A549 (cell line): ENCODE measurements around the gene PRKCE. TPM values are rescaled to one million over a fixed set of nuclear protein-coding genes. Genes with fewer than 3 reads are reported as not detected.

Source experiments
- ATAC-seq, 2 experiments: fragments of 200-7000 bp in 1 of 2; fragments of >200 bp in 1 of 2; cut with Nextera tagmentation in 1 of 2; cut with Tn5 transposase in 1 of 2; 3 replicates each; pipeline versions ENCODE4 v1.8.0 to v1.9.1; 2018 to 2020; ENCODE audit warnings: mild to moderate bottlenecking in 1 of 2, moderate library complexity in 1 of 2
- CTCF ChIA-PET: fragments of 300-600 bp; sonication (Branson Sonifier 250); formaldehyde crosslinking; extraction: SDS; loops from one replicate; lab custom pipeline; 2021; ENCODE audit warnings: antibody characterized with exemption, inconsistent platforms; lab: Yijun Ruan, JAX
- POLR2A ChIA-PET: fragments of 350-600 bp; formaldehyde crosslinking; extraction: SDS; loops from one replicate; lab custom pipeline; 2021; ENCODE audit warnings: antibody characterized with exemption, inconsistent platforms; lab: Yijun Ruan, JAX
- DNase-seq, 2 experiments: peaks; one replicate each; pipeline versions ENCODE4 v3.0.0 to v3.0.0-alpha.2; 2011 to 2016; ENCODE audit warnings: low read depth in 1 of 2, low spot score in 1 of 2
- FAIRE-seq: peaks from 2 replicates; lab custom pipeline; 2011; peaks lifted over from hg19 to GRCh38; lab: Jason Lieb, UNC
- H3K27ac ChIP-seq, 2 experiments: fragments of >200 bp; sonication (Bioruptor Twin); formaldehyde crosslinking; 3 replicates each; pipeline ENCODE4 v1.5.1; 2016 to 2017
- H3K4me1 ChIP-seq: fragments of >200 bp; sonication (Bioruptor Twin); formaldehyde crosslinking; 3 replicates; pipeline ENCODE4 v1.6.1; 2016
- H3K4me2 ChIP-seq: fragments of >200 bp; sonication (Bioruptor Twin); formaldehyde crosslinking; 3 replicates; pipeline ENCODE4 v1.6.1; 2016
- H3K4me3 ChIP-seq: fragments of >200 bp; sonication (Bioruptor Twin); formaldehyde crosslinking; 3 replicates; pipeline ENCODE4 v1.5.1; 2016
- H3K9me3 ChIP-seq: fragments of >200 bp; sonication (Bioruptor Twin); formaldehyde crosslinking; 3 replicates; pipeline ENCODE4 v1.6.1; 2016
- CEBPB ChIP-seq, 2 experiments: fragments of >200 bp in 1 of 2; sonication (Bioruptor Twin) in 1 of 2; formaldehyde crosslinking in 1 of 2; IDR thresholded peaks; 2 replicates each; pipeline ENCODE4 v1.6.1; 2012 to 2016
- CHD4 ChIP-seq: fragments of 200-600 bp; sonication (generic); IDR thresholded peaks from 2 replicates; pipeline ENCODE4 v1.6.1; 2016; ENCODE audit warnings: antibody characterized with exemption, mild to moderate bottlenecking, borderline replicate concordance
- CTCF ChIP-seq: fragments of >200 bp; sonication (Bioruptor Twin); formaldehyde crosslinking; IDR thresholded peaks from 3 replicates; pipeline ENCODE4 v1.5.1; 2016
- E2F6 ChIP-seq: IDR thresholded peaks from 2 replicates; pipeline ENCODE4 v1.6.1; 2012; ENCODE audit warnings: low read depth, borderline replicate concordance
- EP300 ChIP-seq, 2 experiments: fragments of >200 bp; sonication (Bioruptor Twin); formaldehyde crosslinking; IDR thresholded peaks; 2 replicates in 1 of 2; 3 replicates in 1 of 2; pipeline ENCODE4 v1.6.1; 2016 to 2017
- GATA3 ChIP-seq: IDR thresholded peaks from 2 replicates; pipeline ENCODE4 v1.6.1; 2012; ENCODE audit warnings: borderline replicate concordance
- HMGXB4 ChIP-seq: fragments of 250-450 bp; sonication (Bioruptor Pico); IDR thresholded peaks from 2 replicates; pipeline ENCODE4 v1.5.0; 2021; ENCODE audit warnings: mild to moderate bottlenecking, moderate library complexity, borderline replicate concordance
- HOXB13 ChIP-seq: fragments of 250-450 bp; sonication (Bioruptor Pico); IDR thresholded peaks from 2 replicates; pipeline ENCODE4 v1.5.0; 2020; ENCODE audit warnings: low read depth, mild to moderate bottlenecking, moderate library complexity
- HOXB5 ChIP-seq: fragments of 250-450 bp; sonication (Bioruptor Pico); IDR thresholded peaks from 2 replicates; pipeline ENCODE4 v1.5.0; 2020; ENCODE audit warnings: mild to moderate bottlenecking, moderate library complexity
- MAFK ChIP-seq: fragments of 450-650 bp; IDR thresholded peaks from 2 replicates; pipeline ENCODE4 v1.6.1; 2014; ENCODE audit not compliant: partially characterized antibody
- MAZ ChIP-seq: fragments of 150-350 bp; IDR thresholded peaks from 2 replicates; pipeline ENCODE4 v1.6.1; 2014; ENCODE audit warnings: antibody characterized with exemption, low read depth, low read length, borderline replicate concordance
- NPAS2 ChIP-seq: fragments of 250-450 bp; sonication (Bioruptor Pico); IDR thresholded peaks from 2 replicates; pipeline ENCODE4 v1.8.0; 2022; ENCODE audit warnings: mild to moderate bottlenecking, moderate library complexity, borderline replicate concordance
- NR3C1 ChIP-seq: fragments of >200 bp; sonication (Bioruptor Twin); formaldehyde crosslinking; IDR thresholded peaks from 3 replicates; pipeline ENCODE4 v1.6.1; 2017
- POLR2A ChIP-seq: IDR thresholded peaks from 2 replicates; pipeline ENCODE4 v1.6.1; 2012; ENCODE audit warnings: mild to moderate bottlenecking, low read length
- POLR2AphosphoS2 ChIP-seq: conservative IDR thresholded peaks from 2 replicates; pipeline ENCODE4 v1.6.1; 2012; ENCODE audit warnings: low read length, improper control_type of control experiment, inconsistent platforms
- RAD21 ChIP-seq, 2 experiments: fragments of >200 bp in 1 of 2; sonication (Bioruptor Twin) in 1 of 2; formaldehyde crosslinking in 1 of 2; IDR thresholded peaks in 1 of 2; conservative IDR thresholded peaks in 1 of 2; 2 replicates in 1 of 2; 3 replicates in 1 of 2; pipeline ENCODE4 v1.6.1; 2012 to 2018; ENCODE audit warnings: inconsistent platforms in 1 of 2
- TFCP2L1 ChIP-seq: fragments of 250-450 bp; sonication (Bioruptor Pico); IDR thresholded peaks from 2 replicates; pipeline ENCODE4 v1.5.0; 2021; ENCODE audit warnings: mild to moderate bottlenecking
- USF2 ChIP-seq: fragments of 450-650 bp; IDR thresholded peaks from 2 replicates; pipeline ENCODE4 v1.6.1; 2014; ENCODE audit warnings: antibody characterized with exemption
- WGBS: methylation state at CpG from one replicate; pipeline ENCODE4 v1.1.6; 2017; ENCODE audit errors: missing lambda C conversion rate; 5-methylcytosine and 5-hydroxymethylcytosine counted together
- polyA plus RNA-seq, 4 experiments: library from polyadenylated mRNA; depleted of rRNA in 3 of 4; stranded (reverse); fragments of >200 nt; fragmentation: RNase III in 1 of 4; extraction: RNeasy Plus Mini Kit Qiagen cat#74134 plus additional on column Dnase treatment in 1 of 4; gene quantifications; 2 replicates in 3 of 4; 3 replicates in 1 of 4; pipeline ENCODE4 v1.2.3, GENCODE V29; 2011 to 2017

PRKCE gene
- polyA plus RNA-seq, 2 of the 4 experiments (the other 2 are of a cell fraction), result 11.5 to 12.0 TPM

- no peak for TF ChIP-seq HOXB13
- TF ChIP-seq POLR2A, result no peak
- no peak for TF ChIP-seq MAFK
Observed at GRCh38 chr2:46117994-46118393, 466.5 kb downstream of the PRKCE start (continued).

- no peak for DNase-seq
- Histone ChIP-seq H3K27ac (peak overlapping the region; percentile 48 to 84; a peak in 5 of 6 replicates), H3K9me3 (no peaks in the 10 kb centered on the region), H3K4me1 (peaks cover 84% of the 10 kb centered on the region), H3K4me2 (peak overlapping the region; percentile 14; the same call in 1 of the 3 replicates), H3K4me3 (no peak overlapping the region)
- ATAC-seq, result no peak
- no peak for FAIRE-seq
- WGBS, result 89% methylated on average over 7 of the region's 7 CpGs
- no peak for TF ChIP-seq MAZ
- TF ChIP-seq POLR2AphosphoS2, result no peak
- ChIA-PET POLR2A (no interaction called here), CTCF (interaction anchor here (0.5 to 1.8 kb wide), 7 partner anchors 14 to 127 kb away, joined by 3 to 6 read pairs (median 3); no protein-coding TSS in a partner anchor)
Observed at GRCh38 chr2:46118656-46119371, 467.3 kb downstream of the PRKCE start.

GRCh38 chr2:46119453-46119852, 468.0 kb downstream of the PRKCE start:
- Histone ChIP-seq H3K4me2 (peak overlapping the region; percentile 14; the same call in 1 of the 3 replicates), H3K27ac (peak overlapping the region; percentile 14 to 65; a peak in 5 of 6 replicates), H3K4me1 (peaks cover 84% of the 10 kb centered on the region), H3K4me3 (no peak overlapping the region), H3K9me3 (no peaks in the 10 kb centered on the region)
- ChIA-PET POLR2A (no interaction called here), CTCF (interaction anchor here (0.8 to 1.8 kb wide), 8 partner anchors 10 to 110 kb away, joined by 3 to 6 read pairs (median 4); no protein-coding TSS in a partner anchor)
- TF ChIP-seq CTCF, result no peak
- 0 out of 2 replicates have a peak, but pooled peaks have one; percentile 36 for TF ChIP-seq TFCP2L1 (CRISPR knock-in tag)
- WGBS, result 84% methylated on average over 5 of the region's 5 CpGs
- FAIRE-seq (peak; percentile 46), ATAC-seq (no peak), DNase-seq (no peak)

GRCh38 chr2:46120792-46121555, 469.5 kb downstream of the PRKCE start:
- no peak overlapping the region for H3K4me2 ChIP-seq
- ChIA-PET CTCF (interaction anchor here (1.1 to 1.7 kb wide), 4 partner anchors 8 to 173 kb away, joined by 3 to 4 read pairs (median 4); no protein-coding TSS in a partner anchor), POLR2A (no interaction called here)
- DNase-seq (no peak), FAIRE-seq (no peak), ATAC-seq (peak; percentile 37 to 41; a peak in 4 of 6 replicates)
- no peak overlapping the region for H3K4me3 ChIP-seq
- H3K9me3 ChIP-seq, result no peaks in the 10 kb centered on the region
- peaks cover 73% of the 10 kb centered on the region for H3K4me1 ChIP-seq
- peak overlapping the region; percentile 14 to 70; a peak in 4 of 6 replicates for H3K27ac ChIP-seq
- TF ChIP-seq POLR2AphosphoS2 (no peak), NPAS2 (CRISPR knock-in tag) (no peak), NR3C1 (no peak), CEBPB (IDR thresholded peaks at IDR 0.05) (no peak), RAD21 (conservative IDR thresholded peaks at IDR 0.05 in 1 of 2, IDR thresholded peaks at IDR 0.05 in 1 of 2) (no peak), E2F6 (no peak), HMGXB4 (CRISPR knock-in tag) (no peak), GATA3 (no peak), CHD4 (no peak), EP300 (IDR thresholded peaks at IDR 0.05) (no peak), HOXB5 (CRISPR knock-in tag) (no peak), USF2 (no peak)
- 52% methylated on average over 5 of the region's 5 CpGs for WGBS
